GM21717 (cell line): ENCODE measurements around the gene CHRDL2.

Experiments used
- ATAC-seq: cut with Tn5 transposase; IDR thresholded peaks from one replicate; pipeline ENCODE4 v1.9.1; 2021; ENCODE audit warnings: mild to moderate bottlenecking, moderate library complexity; ENCODE audit not compliant: unreplicated experiment

The CHRDL2 gene

GRCh38 chr11:74717221-74717969 lies 13.8 kb downstream of the CHRDL2 start:
- no peak for ATAC-seq

GRCh38 chr11:74714904-74715303 lies 16.3 kb downstream of the CHRDL2 start:
- ATAC-seq = no peak

- no peak for ATAC-seq
These were observed 17.5 kb downstream of the CHRDL2 start for GRCh38 chr11:74713686-74714085.

- no peak for ATAC-seq
These were observed 20.8 kb downstream of the CHRDL2 start for GRCh38 chr11:74710281-74710938.

GRCh38 chr11:74709175-74709574 lies 22.1 kb downstream of the CHRDL2 start:
- ATAC-seq = no peak

- ATAC-seq = no peak
These were observed 23.4 kb downstream of the CHRDL2 start for GRCh38 chr11:74707602-74708510.

- no peak for ATAC-seq
These were observed 24.0 kb downstream of the CHRDL2 start for GRCh38 chr11:74707182-74707581.

GRCh38 chr11:74703211-74703610 lies 28.0 kb downstream of the CHRDL2 start:
- no peak for ATAC-seq

GRCh38 chr11:74702383-74703007 lies 28.7 kb downstream of the CHRDL2 start:
- no peak for ATAC-seq

GRCh38 chr11:74701351-74701750 lies 29.9 kb downstream of the CHRDL2 start:
- no peak for ATAC-seq

- no peak for ATAC-seq
These were observed 31.4 kb downstream of the CHRDL2 start for GRCh38 chr11:74699615-74700396.

GRCh38 chr11:74697722-74698121 lies 33.5 kb downstream of the CHRDL2 start:
- ATAC-seq = no peak

GRCh38 chr11:74696939-74697675 lies 34.1 kb downstream of the CHRDL2 start:
- no peak for ATAC-seq

GRCh38 chr11:74696500-74696899 lies 34.7 kb downstream of the CHRDL2 start:
- ATAC-seq = no peak

GRCh38 chr11:74695705-74696280 lies 35.4 kb downstream of the CHRDL2 start:
- ATAC-seq = no peak

- ATAC-seq = no peak
These were observed 36.9 kb downstream of the CHRDL2 start for GRCh38 chr11:74694136-74694930.

GRCh38 chr11:74693531-74693930 lies 37.7 kb downstream of the CHRDL2 start:
- ATAC-seq = no peak

GRCh38 chr11:74691755-74692154 lies 39.5 kb downstream of the CHRDL2 start:
- no peak for ATAC-seq
